Measurements from ENCODE around the gene PDE6C.
A peak's percentile ranks its signal among the peaks of the same experiment; 100 is the strongest.

The PDE6C gene

DNA sequence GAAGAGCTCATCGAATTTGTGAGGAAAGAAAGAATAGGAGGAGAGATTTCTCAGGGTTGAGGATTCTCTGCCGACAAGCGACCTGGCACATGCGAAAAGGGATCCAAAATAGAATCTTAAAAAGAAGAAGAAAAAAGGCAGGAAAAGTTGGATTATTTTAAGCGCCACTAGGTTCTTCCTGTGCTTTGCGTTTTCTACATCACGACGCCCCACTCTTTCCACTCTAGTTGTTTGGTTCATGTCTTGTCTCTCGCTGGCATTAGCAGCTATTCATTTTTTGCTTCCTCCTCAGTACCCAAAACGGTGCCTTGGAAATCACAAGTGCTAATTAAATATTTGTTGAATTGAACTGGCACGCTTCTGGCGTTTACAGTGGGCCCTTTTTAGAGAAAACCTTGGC is 90.7 kb downstream of the PDE6C start:
- DNase-seq (ENCODE audit: low read depth), result peak; percentile 7
- TF ChIP-seq CTCF (conservative IDR thresholded peaks at IDR 0.05; ENCODE audit: control insufficient read depth, insufficient read depth, low read depth, low read length), result no peak
- peak overlapping the region; percentile 77 for H3K4me3 ChIP-seq (ENCODE audit: control insufficient read depth, low read depth, low read length)

- TF ChIP-seq CTCF (conservative IDR thresholded peaks at IDR 0.05; ENCODE audit: control insufficient read depth, insufficient read depth, low read depth, low read length), result no peak
- no peak overlapping the region for H3K4me3 ChIP-seq (ENCODE audit: control insufficient read depth, low read depth, low read length)
- no peak for DNase-seq (ENCODE audit: low read depth)
These were observed 91.5 kb downstream of the PDE6C start for GRCh38 chr10:93703841-93704240.

- no peak for TF ChIP-seq CTCF (conservative IDR thresholded peaks at IDR 0.05; ENCODE audit: control insufficient read depth, insufficient read depth, low read depth, low read length)
- H3K4me3 ChIP-seq (ENCODE audit: control insufficient read depth, low read depth, low read length), result no peak overlapping the region
- no peak for DNase-seq (ENCODE audit: low read depth)
These were observed 92.1 kb downstream of the PDE6C start for GRCh38 chr10:93704451-93704850.

- no peak for TF ChIP-seq CTCF (conservative IDR thresholded peaks at IDR 0.05; ENCODE audit: control insufficient read depth, insufficient read depth, low read depth, low read length)
- no peak overlapping the region for H3K4me3 ChIP-seq (ENCODE audit: control insufficient read depth, low read depth, low read length)
- DNase-seq (ENCODE audit: low read depth), result no peak
These were observed 95.3 kb downstream of the PDE6C start for GRCh38 chr10:93707623-93708022.

DNA sequence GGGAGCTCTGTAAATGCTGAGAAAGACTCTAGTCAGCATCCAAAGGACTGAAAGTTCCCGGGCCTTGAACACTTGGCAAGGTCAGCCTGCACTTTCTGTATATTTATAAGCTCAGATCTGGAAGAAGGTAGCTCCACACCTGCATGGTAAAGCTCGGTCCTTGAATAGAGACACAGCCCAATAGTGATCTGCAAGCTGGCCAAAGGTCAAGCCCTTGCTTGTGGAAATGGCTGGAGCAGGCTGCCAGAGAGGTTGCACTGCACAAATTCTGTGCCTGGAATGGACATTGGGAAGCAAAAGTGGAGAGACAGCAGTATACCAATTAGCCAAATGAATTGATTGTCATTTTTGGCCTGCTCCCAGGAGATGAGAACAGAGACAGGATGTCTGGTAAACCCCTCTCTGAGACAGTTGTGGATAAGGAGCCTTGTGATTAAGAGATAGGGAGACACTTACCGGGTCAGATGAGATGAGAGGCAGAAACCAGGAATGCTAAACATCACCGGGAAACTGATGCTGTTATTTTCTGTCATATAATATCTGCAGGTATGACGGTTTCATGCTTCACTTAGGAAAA is 98.1 kb downstream of the PDE6C start:
- no peak for TF ChIP-seq CTCF (conservative IDR thresholded peaks at IDR 0.05; ENCODE audit: control insufficient read depth, insufficient read depth, low read depth, low read length)
- no peak for DNase-seq (ENCODE audit: low read depth)
- H3K4me3 ChIP-seq (ENCODE audit: control insufficient read depth, low read depth, low read length), result no peak overlapping the region

DNA sequence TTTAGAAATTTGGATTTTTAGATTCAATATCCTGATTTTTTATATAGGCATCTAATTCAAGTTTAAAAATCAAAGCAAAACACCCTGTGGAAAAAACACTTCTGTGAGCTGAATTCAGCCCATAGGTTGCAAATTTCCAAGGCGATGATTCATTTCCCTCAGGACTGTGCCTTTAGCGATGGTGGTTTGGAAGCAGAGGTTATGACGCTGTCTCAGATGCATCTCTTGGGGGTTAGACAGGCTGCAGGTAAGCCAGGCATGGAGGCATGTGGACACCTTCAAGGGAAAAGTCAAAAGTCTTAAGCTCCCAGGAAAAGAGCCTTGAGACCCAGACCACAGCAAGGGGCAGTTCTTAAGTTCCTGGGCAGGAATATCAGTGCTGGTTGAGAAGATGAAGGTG is 99.6 kb downstream of the PDE6C start:
- no peak overlapping the region for H3K4me3 ChIP-seq (ENCODE audit: control insufficient read depth, low read depth, low read length)
- peak; percentile 69 for DNase-seq (ENCODE audit: low read depth)
- no peak for TF ChIP-seq CTCF (conservative IDR thresholded peaks at IDR 0.05; ENCODE audit: control insufficient read depth, insufficient read depth, low read depth, low read length)

DNA sequence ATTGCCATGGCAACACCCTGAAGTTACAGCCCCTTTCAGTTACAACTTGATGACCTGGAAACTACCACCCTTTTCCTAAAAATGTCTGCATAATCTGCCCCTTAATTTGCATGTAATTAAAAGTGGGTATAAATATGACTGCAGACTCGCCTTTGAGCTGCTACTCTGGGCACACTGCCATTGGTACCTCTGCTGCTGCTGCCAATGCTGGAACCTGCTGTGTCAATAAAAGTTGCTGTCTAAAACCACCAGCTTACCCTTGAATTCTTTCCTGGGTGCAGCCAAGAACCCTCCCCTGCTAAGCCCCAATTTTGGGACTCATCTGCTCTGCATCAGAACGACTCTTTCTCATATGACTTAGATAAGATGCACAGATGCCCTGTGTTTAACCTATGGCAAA is 100.3 kb downstream of the PDE6C start:
- no peak for DNase-seq (ENCODE audit: low read depth)
- TF ChIP-seq CTCF (conservative IDR thresholded peaks at IDR 0.05; ENCODE audit: control insufficient read depth, insufficient read depth, low read depth, low read length), result no peak
- H3K4me3 ChIP-seq (ENCODE audit: control insufficient read depth, low read depth, low read length), result no peak overlapping the region
